Measurements from ENCODE around the gene POU6F2. TPM values are rescaled to one million over a fixed set of nuclear protein-coding genes. Genes with fewer than 3 reads are reported as not detected.

The POU6F2 gene
- total RNA-seq, 5 donors from 2014 or later (not counting 1 experiment from before 2014, with no cell fraction given) = not detected

- Histone ChIP-seq H3K27me3 (replicated peaks in 1 of 2; ENCODE audit: control insufficient read depth in 2 of 2, extremely low read depth in 1 of 2, insufficient read depth in 2 of 2, low read length in 1 of 2) (peaks cover 0 to 17% of the 10 kb centered on the region in 2 experiments), H3K36me3 (ENCODE audit: control insufficient read depth in 2 of 2, extremely low read depth in 1 of 2, insufficient read depth in 1 of 2, low read length in 1 of 2) (no peaks in the 10 kb centered on the region), H3K9me3 (no peaks in the 10 kb centered on the region), H3K27ac (ENCODE audit: low read length) (no peak overlapping the region), H3K4me1 (ENCODE audit: control insufficient read depth in 1 of 2, extremely low read depth in 1 of 2, insufficient read depth in 2 of 2, low read length in 2 of 2) (no peaks in the 10 kb centered on the region), H3K4me3 (ENCODE audit: control insufficient read depth in 1 of 2, extremely low read depth in 1 of 2, low read length in 1 of 2) (no peak overlapping the region)
- CTCF ChIA-PET = no interaction called here
- Mint-ChIP-seq H3K4me3 (no peak overlapping the region), H3K36me3 (no peaks in the 10 kb centered on the region), H3K4me1 (peaks cover 0 to under 1% (median 0%) of the 10 kb centered on the region in 3 donors), H3K9me3 (no peaks in the 10 kb centered on the region), H3K27ac (no peak overlapping the region), H3K27me3 (peaks cover 0 to 7% of the 10 kb centered on the region in 2 donors)
- DNase-seq (no peak), ATAC-seq (replicated peaks in 1 of 4) (no peak)
- 100% methylated on average over 1 of the region's 6 CpGs for WGBS (ENCODE audit: insufficient coverage)
- POLR2A ChIA-PET = no interaction called here
These were observed 481.9 kb downstream of the POU6F2 start for GRCh38 chr7:39459636-39460035.

GRCh38 chr7:39460486-39460885, 482.8 kb downstream of the POU6F2 start:
- no peak overlapping the region for H3K4me3 Mint-ChIP-seq
- H3K4me1 Mint-ChIP-seq = peaks cover 6 to 8% (median 7%) of the 10 kb centered on the region in 3 donors
- H3K27me3 ChIP-seq (replicated peaks in 1 of 2; ENCODE audit: control insufficient read depth in 2 of 2, extremely low read depth in 1 of 2, insufficient read depth in 2 of 2, low read length in 1 of 2) = peaks cover 0 to 17% of the 10 kb centered on the region in 2 experiments
- peaks cover 0 to 4% of the 10 kb centered on the region in 2 experiments for H3K4me1 ChIP-seq (ENCODE audit: control insufficient read depth in 1 of 2, extremely low read depth in 1 of 2, insufficient read depth in 2 of 2, low read length in 2 of 2)
- peaks cover 2 to 12% of the 10 kb centered on the region in 2 donors for H3K27me3 Mint-ChIP-seq
- no peak for ATAC-seq (replicated peaks in 1 of 4)
- no peak overlapping the region for H3K27ac ChIP-seq (ENCODE audit: low read length)
- H3K9me3 Mint-ChIP-seq = no peaks in the 10 kb centered on the region
- H3K36me3 Mint-ChIP-seq = no peaks in the 10 kb centered on the region
- ChIA-PET CTCF (interaction anchor here in 1 of 2 donors (0.6 kb wide), 1 partner anchor 664 kb away, joined by 3 read pairs; no protein-coding TSS in a partner anchor), POLR2A (no interaction called here)
- no peaks in the 10 kb centered on the region for H3K9me3 ChIP-seq
- H3K4me3 ChIP-seq (ENCODE audit: control insufficient read depth in 1 of 2, extremely low read depth in 1 of 2, low read length in 1 of 2) = no peak overlapping the region
- no peak for DNase-seq
- WGBS (ENCODE audit: insufficient coverage) = 97% methylated on average over 12 of the region's 20 CpGs
- no peak overlapping the region for H3K27ac Mint-ChIP-seq
- H3K36me3 ChIP-seq (ENCODE audit: control insufficient read depth in 2 of 2, extremely low read depth in 1 of 2, insufficient read depth in 1 of 2, low read length in 1 of 2) = no peaks in the 10 kb centered on the region

GRCh38 chr7:39461263-39461820, 483.6 kb downstream of the POU6F2 start:
- WGBS (ENCODE audit: insufficient coverage) = 60% methylated on average over 1 of the region's 4 CpGs
- CTCF ChIA-PET = no interaction called here
- H3K4me1 Mint-ChIP-seq = peaks cover 6 to 13% (median 7%) of the 10 kb centered on the region in 3 donors
- Histone ChIP-seq H3K4me1 (ENCODE audit: control insufficient read depth in 1 of 2, extremely low read depth in 1 of 2, insufficient read depth in 2 of 2, low read length in 2 of 2) (peaks cover 0 to 4% of the 10 kb centered on the region in 2 experiments), H3K9me3 (no peaks in the 10 kb centered on the region), H3K27me3 (replicated peaks in 1 of 2; ENCODE audit: control insufficient read depth in 2 of 2, extremely low read depth in 1 of 2, insufficient read depth in 2 of 2, low read length in 1 of 2) (peaks cover 0 to 17% of the 10 kb centered on the region in 2 experiments), H3K36me3 (ENCODE audit: control insufficient read depth in 2 of 2, extremely low read depth in 1 of 2, insufficient read depth in 1 of 2, low read length in 1 of 2) (no peaks in the 10 kb centered on the region), H3K4me3 (ENCODE audit: control insufficient read depth in 1 of 2, extremely low read depth in 1 of 2, low read length in 1 of 2) (no peak overlapping the region), H3K27ac (ENCODE audit: low read length) (no peak overlapping the region)
- peaks cover 9 to 17% of the 10 kb centered on the region in 2 donors for H3K27me3 Mint-ChIP-seq
- DNase-seq (no peak), ATAC-seq (replicated peaks in 1 of 4) (no peak)
- H3K9me3 Mint-ChIP-seq = no peaks in the 10 kb centered on the region
- H3K36me3 Mint-ChIP-seq = no peaks in the 10 kb centered on the region
- H3K27ac Mint-ChIP-seq = no peak overlapping the region
- no peak overlapping the region for H3K4me3 Mint-ChIP-seq
- POLR2A ChIA-PET = no interaction called here

- no peak overlapping the region for H3K4me3 ChIP-seq (ENCODE audit: control insufficient read depth in 1 of 2, extremely low read depth in 1 of 2, low read length in 1 of 2)
- Mint-ChIP-seq H3K4me3 (no peak overlapping the region), H3K27me3 (peaks cover 9 to 17% of the 10 kb centered on the region in 2 donors), H3K27ac (no peak overlapping the region), H3K4me1 (peaks cover 6 to 13% (median 7%) of the 10 kb centered on the region in 3 donors), H3K9me3 (no peaks in the 10 kb centered on the region), H3K36me3 (no peaks in the 10 kb centered on the region)
- ChIA-PET CTCF (interaction anchor here (0.7 to 0.9 kb wide), 3 partner anchors 9 to 10 kb away, joined by 3 read pairs; no protein-coding TSS in a partner anchor), POLR2A (no interaction called here)
- DNase-seq = no peak
- H3K36me3 ChIP-seq (ENCODE audit: control insufficient read depth in 2 of 2, extremely low read depth in 1 of 2, insufficient read depth in 1 of 2, low read length in 1 of 2) = no peaks in the 10 kb centered on the region
- no peak for ATAC-seq (replicated peaks in 1 of 4)
- WGBS (ENCODE audit: insufficient coverage) = 100% methylated on average over 1 of the region's 3 CpGs
- H3K4me1 ChIP-seq (ENCODE audit: control insufficient read depth in 1 of 2, extremely low read depth in 1 of 2, insufficient read depth in 2 of 2, low read length in 2 of 2) = peaks cover 0 to 4% of the 10 kb centered on the region in 2 experiments
- H3K27me3 ChIP-seq (replicated peaks in 1 of 2; ENCODE audit: control insufficient read depth in 2 of 2, extremely low read depth in 1 of 2, insufficient read depth in 2 of 2, low read length in 1 of 2) = peaks cover 0 to 15% of the 10 kb centered on the region in 2 experiments
- no peaks in the 10 kb centered on the region for H3K9me3 ChIP-seq
- H3K27ac ChIP-seq (ENCODE audit: low read length) = no peak overlapping the region
These were observed 485.5 kb downstream of the POU6F2 start for GRCh38 chr7:39463252-39463651.

- H3K27ac Mint-ChIP-seq = no peak overlapping the region
- ATAC-seq (replicated peaks in 1 of 4) (no peak), DNase-seq (no peak)
- H3K9me3 Mint-ChIP-seq = no peaks in the 10 kb centered on the region
- peaks cover 14 to 21% of the 10 kb centered on the region in 2 donors for H3K27me3 Mint-ChIP-seq
- peaks cover 6 to 13% (median 7%) of the 10 kb centered on the region in 3 donors for H3K4me1 Mint-ChIP-seq
- ChIA-PET CTCF (interaction anchor here in 1 of 2 donors (0.7 to 1.3 kb wide), 3 partner anchors 8 to 55 kb away, joined by 3 read pairs; no protein-coding TSS in a partner anchor), POLR2A (no interaction called here)
- H3K4me3 ChIP-seq (ENCODE audit: control insufficient read depth in 1 of 2, extremely low read depth in 1 of 2, low read length in 1 of 2) = no peak overlapping the region
- 78% methylated on average over 5 of the region's 16 CpGs for WGBS (ENCODE audit: insufficient coverage)
- H3K4me3 Mint-ChIP-seq = no peak overlapping the region
- peaks cover 0 to 13% of the 10 kb centered on the region in 2 experiments for H3K27me3 ChIP-seq (replicated peaks in 1 of 2; ENCODE audit: control insufficient read depth in 2 of 2, extremely low read depth in 1 of 2, insufficient read depth in 2 of 2, low read length in 1 of 2)
- H3K36me3 Mint-ChIP-seq = no peaks in the 10 kb centered on the region
- H3K9me3 ChIP-seq = no peaks in the 10 kb centered on the region
- H3K27ac ChIP-seq (ENCODE audit: low read length) = no peak overlapping the region
- peaks cover 0 to 4% of the 10 kb centered on the region in 2 experiments for H3K4me1 ChIP-seq (ENCODE audit: control insufficient read depth in 1 of 2, extremely low read depth in 1 of 2, insufficient read depth in 2 of 2, low read length in 2 of 2)
- no peaks in the 10 kb centered on the region for H3K36me3 ChIP-seq (ENCODE audit: control insufficient read depth in 2 of 2, extremely low read depth in 1 of 2, insufficient read depth in 1 of 2, low read length in 1 of 2)
These were observed 486.8 kb downstream of the POU6F2 start for GRCh38 chr7:39464350-39465054.

GRCh38 chr7:39465055-39465929, 487.6 kb downstream of the POU6F2 start:
- peak in 3 of 4 experiments; percentile 41 to 66 (median 44) for ATAC-seq (replicated peaks in 1 of 4)

More at GRCh38 chr7:39465055-39465929, 487.6 kb downstream of the POU6F2 start:
- POLR2A ChIA-PET = no interaction called here
- Mint-ChIP-seq H3K4me3 (no peak overlapping the region), H3K36me3 (no peaks in the 10 kb centered on the region), H3K4me1 (peaks cover 6 to 13% (median 7%) of the 10 kb centered on the region in 3 donors), H3K27ac (no peak overlapping the region), H3K9me3 (no peaks in the 10 kb centered on the region), H3K27me3 (peaks cover 14 to 21% of the 10 kb centered on the region in 2 donors)
- CTCF ChIA-PET = interaction anchor here (0.6 to 1.3 kb wide), 4 partner anchors 9 to 670 kb away, joined by 3 to 4 read pairs (median 3); no protein-coding TSS in a partner anchor
- peak overlapping the region in 1 of 2 donors; percentile 25 for H3K4me3 ChIP-seq (ENCODE audit: control insufficient read depth in 1 of 2, extremely low read depth in 1 of 2, low read length in 1 of 2)
- no peaks in the 10 kb centered on the region for H3K9me3 ChIP-seq
- DNase-seq = peak in 26 of 35 experiments; percentile 2 to 49 (median 16)
- 43% methylated on average over 2 of the region's 18 CpGs for WGBS (ENCODE audit: insufficient coverage)
- H3K4me1 ChIP-seq (ENCODE audit: control insufficient read depth in 1 of 2, extremely low read depth in 1 of 2, insufficient read depth in 2 of 2, low read length in 2 of 2) = peaks cover 0 to 4% of the 10 kb centered on the region in 2 experiments
- no peaks in the 10 kb centered on the region for H3K36me3 ChIP-seq (ENCODE audit: control insufficient read depth in 2 of 2, extremely low read depth in 1 of 2, insufficient read depth in 1 of 2, low read length in 1 of 2)
- no peak overlapping the region for H3K27ac ChIP-seq (ENCODE audit: low read length)
- H3K27me3 ChIP-seq (replicated peaks in 1 of 2; ENCODE audit: control insufficient read depth in 2 of 2, extremely low read depth in 1 of 2, insufficient read depth in 2 of 2, low read length in 1 of 2) = peaks cover 0 to 13% of the 10 kb centered on the region in 2 experiments

All from T-cell (primary cell).